LNCaP clone FGC (cell line): Measurements from ENCODE around the gene PHF19.

Experiments used
- DNase-seq: peaks from one replicate; pipeline ENCODE4 v3.0.0-alpha.2; 2011; ENCODE audit warnings: low read depth
- H3K4me3 ChIP-seq: 2 replicates; pipeline ENCODE4 v1.5.1; 2011; ENCODE audit warnings: mild to moderate bottlenecking, low read depth, low read length, control low read depth
- CTCF ChIP-seq: IDR thresholded peaks from 2 replicates; pipeline ENCODE4 v1.5.1; 2012; ENCODE audit warnings: mild to moderate bottlenecking; ENCODE audit not compliant: control insufficient read depth, insufficient read depth; ENCODE audit errors: extremely low read depth

PHF19 gene

GRCh38 chr9:120891245-120891883 lies 14.4 kb upstream of the PHF19 start:
- DNase-seq, result no peak
- no peak for TF ChIP-seq CTCF
- no peak overlapping the region for H3K4me3 ChIP-seq

GRCh38 chr9:120890320-120891244 lies 13.6 kb upstream of the PHF19 start:
- DNase-seq, result no peak
- no peak for TF ChIP-seq CTCF

GRCh38 chr9:120889606-120890271 lies 12.8 kb upstream of the PHF19 start:
- DNase-seq, result peak; percentile 56
- no peak for TF ChIP-seq CTCF
- H3K4me3 ChIP-seq, result no peak overlapping the region

More at GRCh38 chr9:120890320-120891244, 13.6 kb upstream of the PHF19 start:
- H3K4me3 ChIP-seq, result no peak overlapping the region

- H3K4me3 ChIP-seq, result no peak overlapping the region
- DNase-seq, result no peak
- TF ChIP-seq CTCF, result no peak
Measured at GRCh38 chr9:120888626-120889025, 11.6 kb upstream of the PHF19 start.

- no peak for DNase-seq
- no peak overlapping the region for H3K4me3 ChIP-seq
- no peak for TF ChIP-seq CTCF
Measured at GRCh38 chr9:120886490-120886967, 9.5 kb upstream of the PHF19 start.

GRCh38 chr9:120885958-120886357 lies 9.0 kb upstream of the PHF19 start:
- DNase-seq, result no peak
- TF ChIP-seq CTCF, result no peak
- no peak overlapping the region for H3K4me3 ChIP-seq
